HepG2 (cell line): ENCODE results near the gene GLS2. TPM values are rescaled to one million over a fixed set of nuclear protein-coding genes. Genes with fewer than 3 reads are reported as not detected.

Source experiments
- CBX5 ChIP-seq: sonication (generic); formaldehyde crosslinking; IDR thresholded peaks from 2 replicates; pipeline ENCODE4 v1.4.0; 2020; ENCODE audit warnings: missing genetic modification reagents, borderline replicate concordance
- DNMT3B ChIP-seq: conservative IDR thresholded peaks from 2 replicates; pipeline ENCODE4 v1.6.1; 2016; ENCODE audit warnings: missing biosample characterization, control low read depth
- EEA1 ChIP-seq: sonication (generic); formaldehyde crosslinking; IDR thresholded peaks from 2 replicates; pipeline ENCODE4 v1.5.1; 2020; ENCODE audit warnings: mild to moderate bottlenecking, missing genetic modification reagents, borderline replicate concordance
- MEF2D ChIP-seq: sonication (generic); formaldehyde crosslinking; IDR thresholded peaks from 2 replicates; pipeline ENCODE4 v1.5.1; 2020; ENCODE audit warnings: mild to moderate bottlenecking, missing genetic modification reagents
- SOX6 ChIP-seq, 2 experiments: fragments of 450-650 bp in 1 of 2; sonication (generic) in 1 of 2; formaldehyde crosslinking in 1 of 2; IDR thresholded peaks; 2 replicates each; pipeline versions ENCODE4 v1.4.0 to v1.6.1; 2017 to 2020; ENCODE audit warnings: antibody characterized with exemption in 1 of 2, mild to moderate bottlenecking in 1 of 2, missing genetic modification reagents in 1 of 2
- TCF7 ChIP-seq: sonication (generic); IDR thresholded peaks from 2 replicates; pipeline ENCODE4 v1.6.1; 2016; ENCODE audit warnings: antibody characterized with exemption, low read depth
- ZNF251 ChIP-seq: sonication (generic); formaldehyde crosslinking; IDR thresholded peaks from 2 replicates; pipeline ENCODE4 v1.9.0; 2021; ENCODE audit warnings: mild to moderate bottlenecking, missing genetic modification reagents
- ZNF543 ChIP-seq: sonication (generic); formaldehyde crosslinking; IDR thresholded peaks from 2 replicates; pipeline ENCODE4 v1.4.0; 2020; ENCODE audit warnings: mild to moderate bottlenecking, missing genetic modification reagents
- ZNF724P ChIP-seq: sonication (generic); formaldehyde crosslinking; IDR thresholded peaks from 2 replicates; pipeline ENCODE4 v1.8.0; 2022; ENCODE audit warnings: missing genetic modification reagents, borderline replicate concordance
- polyA plus RNA-seq, 8 experiments: library from polyadenylated mRNA; depleted of rRNA in 3 of 8; stranded (reverse) in 7 of 8; unstranded in 1 of 8; fragments of >200 nt; fragmentation: Illumina TruSeq in 4 of 8; extraction: Trizol in 4 of 8; gene quantifications; 2 replicates each; pipeline versions ENCODE4 v1.2.1 to v1.2.3, GENCODE V29; 2011 to 2016; ENCODE audit warnings: low read depth in 4 of 8, missing spikeins in 1 of 8, mixed read lengths in 1 of 8; ENCODE audit not compliant: insufficient read depth in 1 of 8
- total RNA-seq, 5 experiments: library from RNA; depleted of rRNA; stranded (reverse); fragments of >200 nt; fragmentation: Illumina TruSeq; extraction: Trizol; gene quantifications; 2 replicates each; pipeline ENCODE4 v1.2.3, GENCODE V29; 2016; ENCODE audit warnings: low read depth in 1 of 5
- TF ChIP-seq, protein P1 (sequence below): sonication (generic); formaldehyde crosslinking; IDR thresholded peaks from 2 replicates; pipeline ENCODE4 v1.5.0; 2020; ENCODE audit warnings: mild to moderate bottlenecking, missing genetic modification reagents
- TF ChIP-seq, protein P2 (sequence below): sonication (generic); formaldehyde crosslinking; conservative IDR thresholded peaks from 2 replicates; pipeline ENCODE4 v1.4.0; 2020; ENCODE audit warnings: mild to moderate bottlenecking, missing genetic modification reagents, moderate library complexity
- TF ChIP-seq, protein P3 (sequence below): fragments of 450-650 bp; IDR thresholded peaks from 2 replicates; pipeline ENCODE4 v1.6.1; 2017; ENCODE audit warnings: mild to moderate bottlenecking
- TF ChIP-seq, protein P4 (sequence below): IDR thresholded peaks from 2 replicates; pipeline ENCODE4 v1.6.1; 2016; ENCODE audit warnings: mild to moderate bottlenecking
- TF ChIP-seq, protein P5 (sequence below): sonication (generic); formaldehyde crosslinking; IDR thresholded peaks from 2 replicates; pipeline ENCODE4 v1.4.0; 2020; ENCODE audit warnings: low read depth, missing genetic modification reagents

The GLS2 gene
- total and polyA plus RNA-seq, 2 of the 13 experiments (the other 11 are each of a cell fraction or from before 2014, with no cell fraction given): 8.6 to 12.2 TPM

DNA sequence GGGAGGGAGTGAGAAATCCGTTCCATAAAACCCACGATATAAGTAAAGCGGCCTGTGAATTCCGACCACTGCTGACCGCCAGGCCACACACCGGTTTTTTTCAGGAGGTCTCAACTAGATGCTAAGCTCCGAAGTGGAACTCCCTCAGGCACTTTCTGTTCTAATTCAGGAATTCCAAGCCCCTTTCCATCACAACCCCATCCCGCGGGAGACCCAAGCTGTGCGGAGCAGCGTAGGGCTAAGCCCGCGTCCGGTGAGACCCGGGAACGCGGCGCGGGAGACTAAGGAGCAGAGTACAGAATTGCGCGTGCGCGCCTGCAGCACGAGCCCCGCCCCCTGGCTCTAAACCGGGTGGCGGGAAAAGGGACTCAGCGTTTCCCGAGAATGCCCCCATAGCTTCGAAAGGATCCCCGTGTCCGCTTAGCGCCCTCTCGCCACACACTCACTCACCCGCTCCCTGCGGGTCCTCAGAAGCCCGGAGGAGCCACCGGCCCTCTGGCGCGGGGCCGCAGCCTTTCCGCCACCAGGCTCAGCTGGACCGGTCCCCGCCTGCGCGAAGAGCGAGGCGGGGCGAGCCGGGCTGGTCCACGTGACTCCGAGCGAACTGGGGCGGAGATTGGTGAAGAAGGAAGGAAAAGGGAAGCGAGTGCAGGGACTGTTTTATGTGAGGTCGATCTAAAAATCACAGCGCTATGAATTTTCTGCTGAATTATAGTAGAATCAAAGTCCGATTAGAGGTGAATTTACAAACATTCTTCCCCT is 38.9 kb downstream of the GLS2 start, which contains the start of gene TIMELESS (continued):
- TF ChIP-seq SOX6 (IDR thresholded peaks at IDR 0.05) (no peak), SOX6 (CRISPR knock-in tag; IDR thresholded peaks at IDR 0.05) (peak; percentile 55), DNMT3B (CRISPR knock-in tag) (no peak), ZNF724P (CRISPR knock-in tag) (peak; percentile 68; the same call in 1 of the 2 replicates), ZNF251 (CRISPR knock-in tag) (no peak), ZNF543 (CRISPR knock-in tag) (peak; percentile 53; the same call in 1 of the 2 replicates), MEF2D (CRISPR knock-in tag) (peak; percentile 61; the same call in 1 of the 2 replicates), CBX5 (CRISPR knock-in tag) (peak; percentile 69; the same call in 1 of the 2 replicates), EEA1 (CRISPR knock-in tag) (peak; percentile 86; the same call in 1 of the 2 replicates), TCF7 (no peak)
- TF ChIP-seq, protein P1, sequence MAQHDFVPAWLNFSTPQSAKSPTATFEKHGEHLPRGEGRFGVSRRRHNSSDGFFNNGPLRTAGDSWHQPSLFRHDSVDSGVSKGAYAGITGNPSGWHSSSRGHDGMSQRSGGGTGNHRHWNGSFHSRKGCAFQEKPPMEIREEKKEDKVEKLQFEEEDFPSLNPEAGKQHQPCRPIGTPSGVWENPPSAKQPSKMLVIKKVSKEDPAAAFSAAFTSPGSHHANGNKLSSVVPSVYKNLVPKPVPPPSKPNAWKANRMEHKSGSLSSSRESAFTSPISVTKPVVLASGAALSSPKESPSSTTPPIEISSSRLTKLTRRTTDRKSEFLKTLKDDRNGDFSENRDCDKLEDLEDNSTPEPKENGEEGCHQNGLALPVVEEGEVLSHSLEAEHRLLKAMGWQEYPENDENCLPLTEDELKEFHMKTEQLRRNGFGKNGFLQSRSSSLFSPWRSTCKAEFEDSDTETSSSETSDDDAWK (CRISPR knock-in tag): no peak
- TF ChIP-seq, protein P2, sequence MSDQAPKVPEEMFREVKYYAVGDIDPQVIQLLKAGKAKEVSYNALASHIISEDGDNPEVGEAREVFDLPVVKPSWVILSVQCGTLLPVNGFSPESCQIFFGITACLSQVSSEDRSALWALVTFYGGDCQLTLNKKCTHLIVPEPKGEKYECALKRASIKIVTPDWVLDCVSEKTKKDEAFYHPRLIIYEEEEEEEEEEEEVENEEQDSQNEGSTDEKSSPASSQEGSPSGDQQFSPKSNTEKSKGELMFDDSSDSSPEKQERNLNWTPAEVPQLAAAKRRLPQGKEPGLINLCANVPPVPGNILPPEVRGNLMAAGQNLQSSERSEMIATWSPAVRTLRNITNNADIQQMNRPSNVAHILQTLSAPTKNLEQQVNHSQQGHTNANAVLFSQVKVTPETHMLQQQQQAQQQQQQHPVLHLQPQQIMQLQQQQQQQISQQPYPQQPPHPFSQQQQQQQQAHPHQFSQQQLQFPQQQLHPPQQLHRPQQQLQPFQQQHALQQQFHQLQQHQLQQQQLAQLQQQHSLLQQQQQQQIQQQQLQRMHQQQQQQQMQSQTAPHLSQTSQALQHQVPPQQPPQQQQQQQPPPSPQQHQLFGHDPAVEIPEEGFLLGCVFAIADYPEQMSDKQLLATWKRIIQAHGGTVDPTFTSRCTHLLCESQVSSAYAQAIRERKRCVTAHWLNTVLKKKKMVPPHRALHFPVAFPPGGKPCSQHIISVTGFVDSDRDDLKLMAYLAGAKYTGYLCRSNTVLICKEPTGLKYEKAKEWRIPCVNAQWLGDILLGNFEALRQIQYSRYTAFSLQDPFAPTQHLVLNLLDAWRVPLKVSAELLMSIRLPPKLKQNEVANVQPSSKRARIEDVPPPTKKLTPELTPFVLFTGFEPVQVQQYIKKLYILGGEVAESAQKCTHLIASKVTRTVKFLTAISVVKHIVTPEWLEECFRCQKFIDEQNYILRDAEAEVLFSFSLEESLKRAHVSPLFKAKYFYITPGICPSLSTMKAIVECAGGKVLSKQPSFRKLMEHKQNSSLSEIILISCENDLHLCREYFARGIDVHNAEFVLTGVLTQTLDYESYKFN (CRISPR knock-in tag): no peak; the same call in none of the 2 replicates
- TF ChIP-seq, protein P3, sequence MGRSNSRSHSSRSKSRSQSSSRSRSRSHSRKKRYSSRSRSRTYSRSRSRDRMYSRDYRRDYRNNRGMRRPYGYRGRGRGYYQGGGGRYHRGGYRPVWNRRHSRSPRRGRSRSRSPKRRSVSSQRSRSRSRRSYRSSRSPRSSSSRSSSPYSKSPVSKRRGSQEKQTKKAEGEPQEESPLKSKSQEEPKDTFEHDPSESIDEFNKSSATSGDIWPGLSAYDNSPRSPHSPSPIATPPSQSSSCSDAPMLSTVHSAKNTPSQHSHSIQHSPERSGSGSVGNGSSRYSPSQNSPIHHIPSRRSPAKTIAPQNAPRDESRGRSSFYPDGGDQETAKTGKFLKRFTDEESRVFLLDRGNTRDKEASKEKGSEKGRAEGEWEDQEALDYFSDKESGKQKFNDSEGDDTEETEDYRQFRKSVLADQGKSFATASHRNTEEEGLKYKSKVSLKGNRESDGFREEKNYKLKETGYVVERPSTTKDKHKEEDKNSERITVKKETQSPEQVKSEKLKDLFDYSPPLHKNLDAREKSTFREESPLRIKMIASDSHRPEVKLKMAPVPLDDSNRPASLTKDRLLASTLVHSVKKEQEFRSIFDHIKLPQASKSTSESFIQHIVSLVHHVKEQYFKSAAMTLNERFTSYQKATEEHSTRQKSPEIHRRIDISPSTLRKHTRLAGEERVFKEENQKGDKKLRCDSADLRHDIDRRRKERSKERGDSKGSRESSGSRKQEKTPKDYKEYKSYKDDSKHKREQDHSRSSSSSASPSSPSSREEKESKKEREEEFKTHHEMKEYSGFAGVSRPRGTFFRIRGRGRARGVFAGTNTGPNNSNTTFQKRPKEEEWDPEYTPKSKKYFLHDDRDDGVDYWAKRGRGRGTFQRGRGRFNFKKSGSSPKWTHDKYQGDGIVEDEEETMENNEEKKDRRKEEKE: no peak
- TF ChIP-seq, protein P4, sequence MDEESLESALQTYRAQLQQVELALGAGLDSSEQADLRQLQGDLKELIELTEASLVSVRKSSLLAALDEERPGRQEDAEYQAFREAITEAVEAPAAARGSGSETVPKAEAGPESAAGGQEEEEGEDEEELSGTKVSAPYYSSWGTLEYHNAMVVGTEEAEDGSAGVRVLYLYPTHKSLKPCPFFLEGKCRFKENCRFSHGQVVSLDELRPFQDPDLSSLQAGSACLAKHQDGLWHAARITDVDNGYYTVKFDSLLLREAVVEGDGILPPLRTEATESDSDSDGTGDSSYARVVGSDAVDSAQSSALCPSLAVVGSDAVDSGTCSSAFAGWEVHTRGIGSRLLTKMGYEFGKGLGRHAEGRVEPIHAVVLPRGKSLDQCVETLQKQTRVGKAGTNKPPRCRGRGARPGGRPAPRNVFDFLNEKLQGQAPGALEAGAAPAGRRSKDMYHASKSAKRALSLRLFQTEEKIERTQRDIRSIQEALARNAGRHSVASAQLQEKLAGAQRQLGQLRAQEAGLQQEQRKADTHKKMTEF: peak; percentile 94
- TF ChIP-seq, protein P5, sequence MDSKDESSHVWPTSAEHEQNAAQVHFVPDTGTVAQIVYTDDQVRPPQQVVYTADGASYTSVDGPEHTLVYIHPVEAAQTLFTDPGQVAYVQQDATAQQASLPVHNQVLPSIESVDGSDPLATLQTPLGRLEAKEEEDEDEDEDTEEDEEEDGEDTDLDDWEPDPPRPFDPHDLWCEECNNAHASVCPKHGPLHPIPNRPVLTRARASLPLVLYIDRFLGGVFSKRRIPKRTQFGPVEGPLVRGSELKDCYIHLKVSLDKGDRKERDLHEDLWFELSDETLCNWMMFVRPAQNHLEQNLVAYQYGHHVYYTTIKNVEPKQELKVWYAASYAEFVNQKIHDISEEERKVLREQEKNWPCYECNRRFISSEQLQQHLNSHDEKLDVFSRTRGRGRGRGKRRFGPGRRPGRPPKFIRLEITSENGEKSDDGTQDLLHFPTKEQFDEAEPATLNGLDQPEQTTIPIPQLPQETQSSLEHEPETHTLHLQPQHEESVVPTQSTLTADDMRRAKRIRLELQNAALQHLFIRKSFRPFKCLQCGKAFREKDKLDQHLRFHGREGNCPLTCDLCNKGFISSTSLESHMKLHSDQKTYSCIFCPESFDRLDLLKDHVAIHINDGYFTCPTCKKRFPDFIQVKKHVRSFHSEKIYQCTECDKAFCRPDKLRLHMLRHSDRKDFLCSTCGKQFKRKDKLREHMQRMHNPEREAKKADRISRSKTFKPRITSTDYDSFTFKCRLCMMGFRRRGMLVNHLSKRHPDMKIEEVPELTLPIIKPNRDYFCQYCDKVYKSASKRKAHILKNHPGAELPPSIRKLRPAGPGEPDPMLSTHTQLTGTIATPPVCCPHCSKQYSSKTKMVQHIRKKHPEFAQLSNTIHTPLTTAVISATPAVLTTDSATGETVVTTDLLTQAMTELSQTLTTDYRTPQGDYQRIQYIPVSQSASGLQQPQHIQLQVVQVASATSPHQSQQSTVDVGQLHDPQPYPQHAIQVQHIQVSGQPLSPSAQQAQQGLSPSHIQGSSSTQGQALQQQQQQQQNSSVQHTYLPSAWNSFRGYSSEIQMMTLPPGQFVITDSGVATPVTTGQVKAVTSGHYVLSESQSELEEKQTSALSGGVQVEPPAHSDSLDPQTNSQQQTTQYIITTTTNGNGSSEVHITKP: peak; percentile 57; the same call in 1 of the 2 replicates
